CD4-positive, alpha-beta T cell treated with Interleukin-6 for 4 hours (primary cell): Measurements from ENCODE around the gene NDC80.
"Not testable (repeated sequence)": the region's sequence is repeated elsewhere in the genome, so short reads cannot be mapped to it uniquely, and the experiment has no call there.

Experiments used
- DNase-seq: peaks from one replicate; pipeline ENCODE4 v3.0.0-alpha.2; 2020; ENCODE audit warnings: mixed read lengths

Gene NDC80

GRCh38 chr18:2629003-2629402 lies 57.6 kb downstream of the NDC80 start:
- no peak for DNase-seq

GRCh38 chr18:2635586-2635985 lies 64.2 kb downstream of the NDC80 start:
- no peak for DNase-seq

- DNase-seq: no peak
Measured at GRCh38 chr18:2636126-2636631, 64.8 kb downstream of the NDC80 start.

- DNase-seq: no peak
Measured at GRCh38 chr18:2641638-2642037, 70.3 kb downstream of the NDC80 start.

- DNase-seq: no peak
Measured at GRCh38 chr18:2642771-2643170, 71.4 kb downstream of the NDC80 start.

- no peak for DNase-seq
Measured at GRCh38 chr18:2644535-2644934, 73.2 kb downstream of the NDC80 start.

GRCh38 chr18:2651981-2652380 lies 80.6 kb downstream of the NDC80 start:
- no peak for DNase-seq

GRCh38 chr18:2653467-2653866 lies 82.1 kb downstream of the NDC80 start:
- DNase-seq: no peak

- DNase-seq: no peak
Measured at GRCh38 chr18:2654169-2654927, 83.0 kb downstream of the NDC80 start.

- DNase-seq: peak; percentile 85
Measured at GRCh38 chr18:2654928-2655177, 83.5 kb downstream of the NDC80 start.

- DNase-seq: peak; percentile 95
Measured at GRCh38 chr18:2655178-2655953, 84.0 kb downstream of the NDC80 start, which contains the start of gene SMCHD1. Gene SMCHD1, plus strand, starts transcription at chr18:2655726. Its CDS starts 350 bp downstream, at chr18:2656076.

GRCh38 chr18:2655954-2656236 lies 84.5 kb downstream of the NDC80 start:
- DNase-seq: no peak

GRCh38 chr18:2656237-2656980 lies 85.1 kb downstream of the NDC80 start:
- peak; percentile 51 for DNase-seq

GRCh38 chr18:2656981-2657512 lies 85.7 kb downstream of the NDC80 start:
- DNase-seq: no peak

GRCh38 chr18:2657788-2658458 lies 86.6 kb downstream of the NDC80 start:
- no peak for DNase-seq

GRCh38 chr18:2660849-2661248 lies 89.5 kb downstream of the NDC80 start:
- DNase-seq: not testable (repeated sequence)

GRCh38 chr18:2662288-2662687 lies 90.9 kb downstream of the NDC80 start:
- DNase-seq: not testable (repeated sequence)

- DNase-seq: no peak
Measured at GRCh38 chr18:2662990-2663389, 91.6 kb downstream of the NDC80 start.
